Cardiac muscle cell (in vitro differentiated cells and primary cell): ENCODE data around the gene PKP4. TPM values are rescaled to one million over a fixed set of nuclear protein-coding genes. Genes with fewer than 3 reads are reported as not detected.

Experiments
- DNase-seq, 2 donors: peaks; one replicate each; pipeline versions ENCODE4 v3.0.0 to v3.0.0-alpha.2; 2010 to 2017; ENCODE audit warnings: low read depth in 1 of 2, low spot score in 1 of 2
- H3K27ac ChIP-seq: fragments of 200-600 bp; sonication (generic); 2 replicates; pipeline ENCODE4 v1.5.1; 2016
- H3K27me3 ChIP-seq: fragments of 200-600 bp; sonication (generic); 2 replicates; pipeline ENCODE4 v1.6.0; 2016; ENCODE audit warnings: control low read depth
- H3K36me3 ChIP-seq: fragments of 200-600 bp; sonication (generic); 2 replicates; pipeline ENCODE4 v1.5.1; 2016; ENCODE audit warnings: control low read depth
- H3K4me1 ChIP-seq: fragments of 200-600 bp; sonication (generic); 2 replicates; pipeline ENCODE4 v1.8.1; 2017; ENCODE audit warnings: low read depth, mild to moderate bottlenecking, mixed run types
- H3K4me3 ChIP-seq: fragments of 200-600 bp; sonication (generic); 2 replicates; pipeline ENCODE4 v1.5.1; 2016; ENCODE audit warnings: mild to moderate bottlenecking
- H3K9me3 ChIP-seq: fragments of 200-600 bp; sonication (generic); 2 replicates; pipeline ENCODE4 v1.5.1; 2017; ENCODE audit warnings: low read depth, mild to moderate bottlenecking, control low read depth
- polyA plus RNA-seq: library from polyadenylated mRNA; unstranded; fragments of >200 nt; fragmentation: Nextera tagmentation; extraction: Ambion mirVana; gene quantifications from 2 replicates; pipeline ENCODE4 v1.2.1, GENCODE V29; 2016
- total RNA-seq: library from RNA; depleted of rRNA; stranded (reverse); fragments of >200 nt; gene quantifications from 2 replicates; pipeline ENCODE4 v1.2.3, GENCODE V29; 2016
- TF ChIP-seq, protein P1 (sequence below): IDR thresholded peaks from 2 replicates; pipeline ENCODE4 v1.5.1; 2012; ENCODE audit warnings: low read depth, mild to moderate bottlenecking, low read length

Gene PKP4
- total and polyA plus RNA-seq, 2 experiments from 2014 or later: 7.2 to 73.1 TPM

DNA sequence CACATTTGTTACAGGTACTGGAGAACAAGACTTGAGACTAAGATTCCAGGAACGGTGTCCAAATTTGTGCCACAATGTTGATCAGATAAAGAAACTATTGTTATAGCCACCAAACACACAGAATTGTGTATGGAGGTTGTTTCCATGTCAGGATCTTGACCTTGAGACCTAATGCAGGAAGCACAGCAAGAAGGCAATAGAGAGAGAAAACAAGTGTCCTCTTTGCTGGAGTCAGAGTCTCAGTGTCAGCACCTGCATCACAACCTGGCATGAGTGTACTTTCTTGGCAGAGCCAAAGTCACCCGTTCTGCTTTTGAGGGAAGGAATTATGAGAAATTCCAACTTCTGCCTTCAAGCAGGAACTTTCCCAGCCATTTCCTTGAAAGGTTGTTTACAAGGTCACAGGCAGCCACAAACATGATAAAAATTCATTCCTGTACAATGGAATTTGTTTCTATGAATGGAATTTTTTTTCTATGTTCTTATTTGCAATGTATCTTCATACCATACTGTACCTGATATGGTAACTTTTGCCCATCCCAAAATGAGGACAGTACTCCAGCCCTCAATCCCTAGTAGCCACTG, 118.4 kb downstream of the PKP4 start:
- TF ChIP-seq, protein P1, sequence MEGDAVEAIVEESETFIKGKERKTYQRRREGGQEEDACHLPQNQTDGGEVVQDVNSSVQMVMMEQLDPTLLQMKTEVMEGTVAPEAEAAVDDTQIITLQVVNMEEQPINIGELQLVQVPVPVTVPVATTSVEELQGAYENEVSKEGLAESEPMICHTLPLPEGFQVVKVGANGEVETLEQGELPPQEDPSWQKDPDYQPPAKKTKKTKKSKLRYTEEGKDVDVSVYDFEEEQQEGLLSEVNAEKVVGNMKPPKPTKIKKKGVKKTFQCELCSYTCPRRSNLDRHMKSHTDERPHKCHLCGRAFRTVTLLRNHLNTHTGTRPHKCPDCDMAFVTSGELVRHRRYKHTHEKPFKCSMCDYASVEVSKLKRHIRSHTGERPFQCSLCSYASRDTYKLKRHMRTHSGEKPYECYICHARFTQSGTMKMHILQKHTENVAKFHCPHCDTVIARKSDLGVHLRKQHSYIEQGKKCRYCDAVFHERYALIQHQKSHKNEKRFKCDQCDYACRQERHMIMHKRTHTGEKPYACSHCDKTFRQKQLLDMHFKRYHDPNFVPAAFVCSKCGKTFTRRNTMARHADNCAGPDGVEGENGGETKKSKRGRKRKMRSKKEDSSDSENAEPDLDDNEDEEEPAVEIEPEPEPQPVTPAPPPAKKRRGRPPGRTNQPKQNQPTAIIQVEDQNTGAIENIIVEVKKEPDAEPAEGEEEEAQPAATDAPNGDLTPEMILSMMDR: no peak

GRCh38 chr2:158577141-158577540, 120.4 kb downstream of the PKP4 start:
- no peak for DNase-seq
- H3K27ac ChIP-seq: no peak overlapping the region
- no peaks in the 10 kb centered on the region for H3K4me1 ChIP-seq
- H3K36me3 ChIP-seq: no peaks in the 10 kb centered on the region
- H3K4me3 ChIP-seq: no peak overlapping the region
- H3K9me3 ChIP-seq: no peaks in the 10 kb centered on the region
- no peaks in the 10 kb centered on the region for H3K27me3 ChIP-seq
- TF ChIP-seq, protein P1: no peak

More for the DNA sequence above, 118.4 kb downstream of the PKP4 start:
- Histone ChIP-seq H3K27ac (no peak overlapping the region), H3K27me3 (no peaks in the 10 kb centered on the region), H3K36me3 (no peaks in the 10 kb centered on the region), H3K9me3 (no peaks in the 10 kb centered on the region), H3K4me3 (no peak overlapping the region), H3K4me1 (no peaks in the 10 kb centered on the region)
- DNase-seq: peak in 1 of 2 donors; percentile 20

GRCh38 chr2:158578703-158579330, 122.1 kb downstream of the PKP4 start:
- no peak for DNase-seq
- Histone ChIP-seq H3K4me3 (no peak overlapping the region), H3K9me3 (no peaks in the 10 kb centered on the region), H3K36me3 (no peaks in the 10 kb centered on the region), H3K4me1 (no peaks in the 10 kb centered on the region), H3K27me3 (no peaks in the 10 kb centered on the region), H3K27ac (no peak overlapping the region)
- TF ChIP-seq, protein P1: no peak

DNA sequence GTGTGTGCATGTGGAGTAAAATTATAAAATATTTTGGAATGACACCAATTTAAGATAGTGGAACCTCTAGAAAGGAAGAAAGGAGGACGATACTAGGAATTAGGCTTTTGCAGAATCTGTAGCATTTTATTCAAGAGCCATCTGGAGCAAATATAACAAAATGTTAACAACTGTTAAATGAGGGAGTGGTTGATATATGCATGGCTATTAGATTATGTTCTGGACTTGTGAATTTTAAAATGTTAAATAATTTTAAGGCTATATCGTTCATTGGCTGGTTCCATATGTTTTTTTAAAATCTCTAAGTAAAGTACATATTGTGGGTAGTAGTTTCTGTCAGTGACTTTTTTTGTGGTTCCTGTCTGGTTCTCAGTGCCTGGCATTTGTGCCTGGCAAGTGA, 123.2 kb downstream of the PKP4 start:
- Histone ChIP-seq H3K4me1 (no peaks in the 10 kb centered on the region), H3K4me3 (no peak overlapping the region), H3K9me3 (no peaks in the 10 kb centered on the region), H3K36me3 (no peaks in the 10 kb centered on the region), H3K27ac (no peak overlapping the region), H3K27me3 (no peaks in the 10 kb centered on the region)
- no peak for DNase-seq
- TF ChIP-seq, protein P1: no peak

DNA sequence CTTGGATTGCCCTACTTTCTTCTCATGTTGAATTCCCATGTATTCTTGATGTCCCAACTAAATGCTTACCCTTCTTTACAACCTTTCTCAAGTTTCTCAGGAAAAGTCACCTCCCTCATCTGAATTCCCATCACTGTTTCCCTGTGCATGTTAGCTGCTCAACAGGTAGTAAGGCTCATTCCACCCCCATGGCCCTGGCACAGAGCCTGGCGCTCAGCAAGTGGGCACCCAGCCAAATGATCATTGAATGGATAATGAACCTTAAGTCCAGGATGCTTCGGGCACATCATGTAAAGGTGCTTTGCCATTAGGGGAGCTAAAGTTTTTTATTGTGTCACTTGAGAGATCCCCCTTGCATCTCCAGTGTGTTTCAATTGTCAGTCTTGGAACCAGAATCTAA, 124.0 kb downstream of the PKP4 start:
- H3K9me3 ChIP-seq: no peaks in the 10 kb centered on the region
- no peak overlapping the region for H3K27ac ChIP-seq
- H3K4me3 ChIP-seq: no peak overlapping the region
- TF ChIP-seq, protein P1: no peak
- no peak for DNase-seq
- no peaks in the 10 kb centered on the region for H3K27me3 ChIP-seq
- H3K36me3 ChIP-seq: no peaks in the 10 kb centered on the region
- no peaks in the 10 kb centered on the region for H3K4me1 ChIP-seq
